ENCODE measurements around the gene CCBE1. TPM values are rescaled to one million over a fixed set of nuclear protein-coding genes. Genes with fewer than 3 reads are reported as not detected.

The CCBE1 gene
- total and polyA plus RNA-seq, 7 donors: 0.23 to 61.1 (median 38.9) TPM

DNA sequence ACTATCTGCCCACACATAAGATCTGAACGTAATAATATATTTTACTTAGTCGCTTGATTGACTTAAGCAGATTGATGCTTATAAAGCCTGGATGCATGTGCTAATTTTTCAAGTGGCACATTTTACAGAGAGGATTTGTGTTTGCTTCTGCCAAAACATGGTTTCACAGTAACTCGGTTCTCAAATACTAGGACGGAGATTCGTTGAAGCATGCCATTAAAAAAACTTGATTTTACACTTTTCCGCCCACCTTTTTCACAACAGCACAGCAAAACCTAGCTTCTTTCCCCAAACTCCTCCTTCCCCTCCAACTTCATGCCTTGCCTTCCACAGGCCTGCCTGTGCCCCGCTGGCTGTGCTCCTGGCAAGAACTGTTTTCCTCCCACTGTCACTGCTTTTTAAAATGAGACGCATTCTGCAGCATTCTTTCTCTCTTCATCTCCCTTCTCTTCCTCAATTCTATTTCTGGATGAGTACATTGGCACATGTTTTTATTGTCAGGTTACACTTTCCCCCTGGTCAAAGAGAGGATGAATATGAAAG lies 283.0 kb downstream of the CCBE1 start:
- intact Hi-C loops (cut with DNase I): no loop called here
- H3K4me3 ChIP-seq: no peak overlapping the region
- H3K27ac ChIP-seq: no peak overlapping the region
- no peaks in the 10 kb centered on the region for H3K27me3 ChIP-seq
- TF ChIP-seq POLR2AphosphoS5 (IDR thresholded peaks at IDR 0.05): no peak
- TF ChIP-seq, protein P1, sequence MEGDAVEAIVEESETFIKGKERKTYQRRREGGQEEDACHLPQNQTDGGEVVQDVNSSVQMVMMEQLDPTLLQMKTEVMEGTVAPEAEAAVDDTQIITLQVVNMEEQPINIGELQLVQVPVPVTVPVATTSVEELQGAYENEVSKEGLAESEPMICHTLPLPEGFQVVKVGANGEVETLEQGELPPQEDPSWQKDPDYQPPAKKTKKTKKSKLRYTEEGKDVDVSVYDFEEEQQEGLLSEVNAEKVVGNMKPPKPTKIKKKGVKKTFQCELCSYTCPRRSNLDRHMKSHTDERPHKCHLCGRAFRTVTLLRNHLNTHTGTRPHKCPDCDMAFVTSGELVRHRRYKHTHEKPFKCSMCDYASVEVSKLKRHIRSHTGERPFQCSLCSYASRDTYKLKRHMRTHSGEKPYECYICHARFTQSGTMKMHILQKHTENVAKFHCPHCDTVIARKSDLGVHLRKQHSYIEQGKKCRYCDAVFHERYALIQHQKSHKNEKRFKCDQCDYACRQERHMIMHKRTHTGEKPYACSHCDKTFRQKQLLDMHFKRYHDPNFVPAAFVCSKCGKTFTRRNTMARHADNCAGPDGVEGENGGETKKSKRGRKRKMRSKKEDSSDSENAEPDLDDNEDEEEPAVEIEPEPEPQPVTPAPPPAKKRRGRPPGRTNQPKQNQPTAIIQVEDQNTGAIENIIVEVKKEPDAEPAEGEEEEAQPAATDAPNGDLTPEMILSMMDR (IDR thresholded peaks at IDR 0.05): no peak
- no peak for TF ChIP-seq POLR2A (IDR thresholded peaks at IDR 0.05)
- TF ChIP-seq EP300 (IDR thresholded peaks at IDR 0.05): no peak
- peaks cover 0 to under 1% (median 0%) of the 10 kb centered on the region in 4 donors for H3K4me1 ChIP-seq
- DNase-seq: no peak
- no peaks in the 10 kb centered on the region for H3K9me3 ChIP-seq
- no peaks in the 10 kb centered on the region for H3K36me3 ChIP-seq
- 82 to 87% methylated on average over 8 of the region's 8 CpGs for WGBS, 2 donors

DNA sequence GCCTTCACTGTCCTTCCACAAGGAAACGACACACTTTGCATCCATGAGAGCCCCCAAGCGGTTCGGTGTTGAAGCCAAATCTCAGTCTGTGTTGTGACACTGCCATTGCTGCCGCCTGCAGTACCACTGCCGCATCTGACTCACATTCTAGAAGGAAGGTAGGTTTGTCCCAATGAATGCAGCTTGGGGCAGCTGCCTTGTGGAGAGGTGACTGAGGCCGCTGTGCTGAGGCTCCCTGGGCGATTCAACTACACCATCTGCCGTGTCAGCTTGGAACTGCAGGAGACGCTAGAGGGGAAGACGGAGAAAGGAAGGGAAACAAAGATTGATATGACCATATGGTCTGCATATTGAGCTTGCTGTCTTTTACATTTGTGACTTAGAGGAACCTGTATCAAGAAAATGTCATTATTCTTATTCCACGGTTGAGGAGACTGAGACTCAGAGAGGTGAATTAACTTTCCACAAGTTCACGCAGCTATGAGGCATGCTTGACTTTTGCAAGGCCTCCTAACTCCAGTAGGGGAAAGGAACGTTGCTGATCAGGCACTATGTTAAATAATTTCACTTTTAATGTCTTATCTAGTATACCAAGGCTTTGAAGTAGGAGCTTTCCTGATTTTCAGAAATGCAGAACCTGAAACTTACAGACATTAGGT lies 294.7 kb downstream of the CCBE1 start:
- H3K4me1 ChIP-seq: no peaks in the 10 kb centered on the region
- intact Hi-C loops (cut with DNase I): loop anchor here (2.0 to 5.0 kb wide), 2 partner anchors 94 to 150 kb away; no protein-coding TSS in a partner anchor
- no peaks in the 10 kb centered on the region for H3K27me3 ChIP-seq
- no peak overlapping the region for H3K4me3 ChIP-seq
- TF ChIP-seq POLR2AphosphoS5 (IDR thresholded peaks at IDR 0.05): no peak
- TF ChIP-seq, protein P1 (IDR thresholded peaks at IDR 0.05): peak; percentile 55 to 82 (median 71)
- H3K36me3 ChIP-seq: no peaks in the 10 kb centered on the region
- H3K27ac ChIP-seq: no peak overlapping the region
- H3K9me3 ChIP-seq: no peaks in the 10 kb centered on the region
- DNase-seq: peak; percentile 77
- 16 to 17% methylated on average over 13 of the region's 13 CpGs for WGBS, 2 donors

DNA sequence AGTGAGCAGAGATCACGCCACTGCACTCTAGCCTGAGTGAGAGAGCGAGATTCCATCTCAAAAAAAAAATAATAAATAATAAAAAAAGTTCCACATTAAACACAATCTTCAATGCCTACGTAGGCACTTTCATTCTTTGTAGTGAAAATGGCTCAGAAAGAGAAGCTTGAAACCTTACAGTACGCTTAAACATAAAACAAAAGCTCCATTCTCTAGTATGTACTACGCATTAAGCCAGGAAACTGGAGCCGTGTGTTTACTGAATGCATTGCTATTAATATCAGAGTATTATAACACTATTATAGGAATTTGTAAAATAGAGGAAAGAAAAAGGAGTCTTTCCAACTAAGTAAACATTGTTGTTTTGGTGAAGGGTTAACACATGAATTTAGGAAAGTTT lies 296.8 kb downstream of the CCBE1 start:
- 89 to 90% methylated on average over 6 of the region's 6 CpGs for WGBS, 2 donors
- intact Hi-C loops (cut with DNase I): loop anchor here (5.0 kb wide), 1 partner anchor 148 kb away; no protein-coding TSS in a partner anchor
- TF ChIP-seq, protein P1 (IDR thresholded peaks at IDR 0.05): no peak
- TF ChIP-seq POLR2AphosphoS5 (IDR thresholded peaks at IDR 0.05) (no peak), POLR2A (IDR thresholded peaks at IDR 0.05) (no peak), EP300 (IDR thresholded peaks at IDR 0.05) (no peak)
- Histone ChIP-seq H3K4me1 (no peaks in the 10 kb centered on the region), H3K4me3 (no peak overlapping the region), H3K27ac (no peak overlapping the region), H3K27me3 (no peaks in the 10 kb centered on the region), H3K9me3 (no peaks in the 10 kb centered on the region), H3K36me3 (no peaks in the 10 kb centered on the region)
- no peak for DNase-seq

DNA sequence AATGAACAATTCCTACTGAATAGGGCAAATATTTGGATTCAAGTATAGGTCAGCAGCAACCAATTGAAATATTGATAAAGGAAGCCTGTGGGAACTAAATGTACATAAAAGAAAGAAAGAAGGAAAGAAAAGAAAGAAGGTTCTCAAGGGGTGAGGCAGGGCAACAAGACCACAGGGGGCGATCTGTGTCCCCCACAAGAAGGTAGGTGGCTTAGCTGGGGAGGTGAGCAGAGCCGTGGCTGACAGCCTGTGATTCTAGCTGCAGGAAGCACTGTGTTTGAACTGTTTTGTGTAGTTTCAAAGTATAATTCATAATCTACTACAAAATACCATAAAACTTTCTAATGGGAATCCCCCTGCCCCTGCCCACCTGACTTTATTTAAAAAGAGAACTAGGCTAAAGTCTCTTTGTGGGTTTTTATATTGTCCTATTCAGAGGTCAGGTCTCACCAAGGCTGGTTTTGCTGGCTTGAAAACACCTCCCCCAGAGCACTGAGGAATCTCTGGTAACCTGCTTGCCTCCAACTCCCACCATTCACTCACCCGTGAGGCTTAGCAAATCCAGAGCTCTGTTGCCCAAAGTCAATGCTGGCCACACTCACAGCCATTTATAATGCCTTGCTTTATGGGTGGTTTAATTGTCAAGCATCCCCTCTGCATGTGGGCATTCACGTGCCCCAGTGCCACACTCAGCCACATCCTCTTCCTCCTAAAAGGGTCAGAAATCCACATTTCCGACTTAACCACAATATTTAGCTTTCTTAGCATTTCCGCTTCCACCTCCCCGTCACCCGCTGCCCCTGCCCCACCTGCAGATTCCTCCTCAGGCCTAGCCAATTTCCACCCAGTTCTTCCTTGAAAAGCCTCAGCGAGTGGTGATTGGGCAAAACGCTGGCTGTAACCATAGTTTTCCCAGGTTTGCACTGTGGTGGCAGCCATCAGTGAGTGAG lies 301.7 kb downstream of the CCBE1 start:
- Histone ChIP-seq H3K27ac (no peak overlapping the region), H3K36me3 (no peaks in the 10 kb centered on the region), H3K4me1 (no peaks in the 10 kb centered on the region), H3K27me3 (no peaks in the 10 kb centered on the region), H3K4me3 (no peak overlapping the region), H3K9me3 (no peaks in the 10 kb centered on the region)
- intact Hi-C loops (cut with DNase I): no loop called here
- WGBS, 2 donors: 58 to 69% methylated on average over 10 of the region's 10 CpGs
- no peak for TF ChIP-seq POLR2AphosphoS5 (IDR thresholded peaks at IDR 0.05)
- no peak for TF ChIP-seq POLR2A (IDR thresholded peaks at IDR 0.05)
- TF ChIP-seq, protein P1 (IDR thresholded peaks at IDR 0.05): no peak
- no peak for TF ChIP-seq EP300 (IDR thresholded peaks at IDR 0.05)
- DNase-seq: no peak
